ENCODE measurements around the gene MBOAT1.

- TF ChIP-seq CTCF (IDR thresholded peaks at IDR 0.05) (no peak), MYC (IDR thresholded peaks at IDR 0.05; ENCODE audit: borderline replicate concordance, low read length) (no peak), USF2 (IDR thresholded peaks at IDR 0.05) (no peak), KDM1A (IDR thresholded peaks at IDR 0.05; ENCODE audit: low read depth) (no peak), HOXB5 (CRISPR knock-in tag; IDR thresholded peaks at IDR 0.05) (no peak), REST (IDR thresholded peaks at IDR 0.05) (no peak), JUNB (IDR thresholded peaks at IDR 0.05) (no peak), SMC3 (IDR thresholded peaks at IDR 0.05) (no peak), ZFP36 (IDR thresholded peaks at IDR 0.05; ENCODE audit: borderline replicate concordance, partially characterized antibody) (no peak), POLR2A (IDR thresholded peaks at IDR 0.05; ENCODE audit: low read length) (no peak), ESRRA (IDR thresholded peaks at IDR 0.05; ENCODE audit: borderline replicate concordance, low read length) (no peak), PBX3 (IDR thresholded peaks at IDR 0.05) (no peak), EP300 (IDR thresholded peaks at IDR 0.05) (no peak)
Observed at GRCh38 chr6:20148433-20148832, 63.8 kb downstream of the MBOAT1 start.

Data from A549 (cell line).